CD4-positive, alpha-beta T cell treated with Interleukin-4 for 1 hour (primary cell): ENCODE measurements around the gene BCL2.

Source experiments
- DNase-seq, 2 donors: peaks; one replicate each; pipeline ENCODE4 v3.0.0-alpha.2; 2020 to 2022

BCL2 gene

GRCh38 chr18:63138436-63139340 lies 180.9 kb downstream of the BCL2 start:
- peak; percentile 18 to 32 for DNase-seq

GRCh38 chr18:63137999-63138435 lies 181.6 kb downstream of the BCL2 start:
- peak; percentile 60 to 70 for DNase-seq

GRCh38 chr18:63135101-63135500 lies 184.5 kb downstream of the BCL2 start:
- no peak for DNase-seq

- DNase-seq, result no peak
These were observed 186.8 kb downstream of the BCL2 start for GRCh38 chr18:63132819-63133200.

- no peak for DNase-seq
These were observed 187.4 kb downstream of the BCL2 start for GRCh38 chr18:63131959-63132818.

- DNase-seq, result peak; percentile 66 to 81
These were observed 188.2 kb downstream of the BCL2 start for GRCh38 chr18:63131106-63131958.

- no peak for DNase-seq
These were observed 189.4 kb downstream of the BCL2 start for GRCh38 chr18:63130176-63130575.

GRCh38 chr18:63128237-63128974 lies 191.2 kb downstream of the BCL2 start:
- no peak for DNase-seq

- DNase-seq, result no peak
These were observed 193.2 kb downstream of the BCL2 start for GRCh38 chr18:63126134-63127069.

GRCh38 chr18:63120620-63121019 lies 198.9 kb downstream of the BCL2 start:
- no peak for DNase-seq

- DNase-seq, result no peak
These were observed 199.9 kb downstream of the BCL2 start for GRCh38 chr18:63119647-63120046.

GRCh38 chr18:63113899-63114565 lies 205.5 kb downstream of the BCL2 start:
- DNase-seq, result no peak

- DNase-seq, result no peak
These were observed 206.9 kb downstream of the BCL2 start for GRCh38 chr18:63112706-63113105.

- no peak for DNase-seq
These were observed 207.7 kb downstream of the BCL2 start for GRCh38 chr18:63111671-63112402.

- DNase-seq, result no peak
These were observed 209.8 kb downstream of the BCL2 start for GRCh38 chr18:63109802-63110201.

- no peak for DNase-seq
These were observed 210.5 kb downstream of the BCL2 start for GRCh38 chr18:63109022-63109421.

- DNase-seq, result no peak
These were observed 211.6 kb downstream of the BCL2 start for GRCh38 chr18:63107931-63108330.

GRCh38 chr18:63107171-63107845 lies 212.3 kb downstream of the BCL2 start:
- DNase-seq, result no peak

GRCh38 chr18:63106727-63107126 lies 212.8 kb downstream of the BCL2 start:
- DNase-seq, result no peak
